Lung (tissue), 12 donors: ENCODE results near the gene PDGFRA. TPM values are rescaled to one million over a fixed set of nuclear protein-coding genes. Genes with fewer than 3 reads are reported as not detected.
A peak's percentile ranks its signal among the peaks of the same experiment; 100 is the strongest.

Experiments used
- ATAC-seq: fragments of 200-7000 bp; cut with Tn5 transposase; one replicate; pipeline ENCODE4 v1.9.1; 2020; ENCODE audit warnings: moderate number of reproducible peaks; ENCODE audit not compliant: insufficient read depth, low FRiP score
- DNase-seq, 3 donors: peaks; one replicate each; pipeline ENCODE4 v3.0.0-alpha.2; 2013 to 2017
- H3K27ac ChIP-seq, 2 donors: one replicate each; pipeline ENCODE4 v1.5.1; 2013; ENCODE audit warnings: mild to moderate bottlenecking in 2 of 2, moderate library complexity in 2 of 2, control low read depth in 1 of 2, inconsistent platforms in 1 of 2, low read depth in 1 of 2, low read length in 1 of 2
- H3K27me3 ChIP-seq, 3 donors: one replicate each; pipeline ENCODE4 v1.5.1; 2013; ENCODE audit warnings: low read length in 2 of 3; ENCODE audit not compliant: control insufficient read depth in 3 of 3, insufficient read depth in 3 of 3
- H3K36me3 ChIP-seq, 4 donors: one replicate each; pipeline ENCODE4 v1.5.1; 2013; ENCODE audit warnings: low read length in 4 of 4, mild to moderate bottlenecking in 1 of 4, moderate library complexity in 1 of 4; ENCODE audit not compliant: control insufficient read depth in 4 of 4, insufficient read depth in 4 of 4
- H3K4me1 ChIP-seq, 5 donors: one replicate each; pipeline ENCODE4 v1.5.1; 2013; ENCODE audit warnings: low read length in 5 of 5, mild to moderate bottlenecking in 2 of 5, moderate library complexity in 1 of 5; ENCODE audit not compliant: control insufficient read depth in 5 of 5, insufficient read depth in 5 of 5
- H3K4me3 ChIP-seq: one replicate; pipeline ENCODE4 v1.5.1; 2013; ENCODE audit warnings: mild to moderate bottlenecking, control low read depth, moderate library complexity
- H3K9ac ChIP-seq, 2 donors: one replicate each; pipeline ENCODE4 v1.5.1; 2013; ENCODE audit warnings: low read length in 2 of 2, control low read depth in 1 of 2; ENCODE audit not compliant: insufficient read depth in 1 of 2
- H3K9me3 ChIP-seq, 4 donors: one replicate each; pipeline ENCODE4 v1.5.1; 2013; ENCODE audit warnings: low read length in 3 of 4, mild to moderate bottlenecking in 1 of 4, moderate library complexity in 1 of 4; ENCODE audit not compliant: control insufficient read depth in 4 of 4, insufficient read depth in 3 of 4
- WGBS, 2 donors: extraction: QIAGEN DNeasy Blood & Tissue Kit; methylation state at CpG; one replicate each; pipeline ENCODE4 v1.1.7; 2013; 5-methylcytosine and 5-hydroxymethylcytosine counted together
- polyA plus RNA-seq, 2 donors: library from polyadenylated mRNA; stranded (reverse); fragments of 200-250 nt; gene quantifications; one replicate each; pipeline ENCODE4 v1.2.1, GENCODE V29; 2013
- total RNA-seq, 2 donors: library from RNA; depleted of rRNA in 1 of 2; stranded (reverse); fragments of >200 nt in 1 of 2; gene quantifications; one replicate each; pipeline ENCODE4 v1.2.1, GENCODE V29; 2014 to 2021
- TF ChIP-seq, protein P1 (sequence below): IDR thresholded peaks from 2 replicates; pipeline ENCODE4 v1.5.1; 2012; ENCODE audit warnings: mild to moderate bottlenecking; ENCODE audit errors: control extremely low read depth, extremely low read depth
- donor health status: control.
- donor health status: control.
- donor health status: Bipolar disorder and iron deficiency.
- donor health status: healthy.
- donor health status: DM: yes; HTN: yes; CAD: no.

The PDGFRA gene
- total and polyA plus RNA-seq, 4 donors = 8.1 to 151 (median 65.6) TPM

GRCh38 chr4:54213001-54213400 is 16.1 kb upstream of the PDGFRA start:
- no peak for DNase-seq
- TF ChIP-seq, protein P1, sequence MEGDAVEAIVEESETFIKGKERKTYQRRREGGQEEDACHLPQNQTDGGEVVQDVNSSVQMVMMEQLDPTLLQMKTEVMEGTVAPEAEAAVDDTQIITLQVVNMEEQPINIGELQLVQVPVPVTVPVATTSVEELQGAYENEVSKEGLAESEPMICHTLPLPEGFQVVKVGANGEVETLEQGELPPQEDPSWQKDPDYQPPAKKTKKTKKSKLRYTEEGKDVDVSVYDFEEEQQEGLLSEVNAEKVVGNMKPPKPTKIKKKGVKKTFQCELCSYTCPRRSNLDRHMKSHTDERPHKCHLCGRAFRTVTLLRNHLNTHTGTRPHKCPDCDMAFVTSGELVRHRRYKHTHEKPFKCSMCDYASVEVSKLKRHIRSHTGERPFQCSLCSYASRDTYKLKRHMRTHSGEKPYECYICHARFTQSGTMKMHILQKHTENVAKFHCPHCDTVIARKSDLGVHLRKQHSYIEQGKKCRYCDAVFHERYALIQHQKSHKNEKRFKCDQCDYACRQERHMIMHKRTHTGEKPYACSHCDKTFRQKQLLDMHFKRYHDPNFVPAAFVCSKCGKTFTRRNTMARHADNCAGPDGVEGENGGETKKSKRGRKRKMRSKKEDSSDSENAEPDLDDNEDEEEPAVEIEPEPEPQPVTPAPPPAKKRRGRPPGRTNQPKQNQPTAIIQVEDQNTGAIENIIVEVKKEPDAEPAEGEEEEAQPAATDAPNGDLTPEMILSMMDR = no peak
- 59 to 73% methylated on average over 3 of the region's 3 CpGs for WGBS, 2 donors
- Histone ChIP-seq H3K9ac (no peak overlapping the region), H3K27me3 (peaks cover 0 to 4% (median 0%) of the 10 kb centered on the region in 3 donors), H3K4me3 (no peak overlapping the region), H3K27ac (no peak overlapping the region), H3K9me3 (no peaks in the 10 kb centered on the region), H3K36me3 (no peaks in the 10 kb centered on the region), H3K4me1 (peaks cover 0 to 5% (median 2%) of the 10 kb centered on the region in 5 donors)
- ATAC-seq = no peak

DNA sequence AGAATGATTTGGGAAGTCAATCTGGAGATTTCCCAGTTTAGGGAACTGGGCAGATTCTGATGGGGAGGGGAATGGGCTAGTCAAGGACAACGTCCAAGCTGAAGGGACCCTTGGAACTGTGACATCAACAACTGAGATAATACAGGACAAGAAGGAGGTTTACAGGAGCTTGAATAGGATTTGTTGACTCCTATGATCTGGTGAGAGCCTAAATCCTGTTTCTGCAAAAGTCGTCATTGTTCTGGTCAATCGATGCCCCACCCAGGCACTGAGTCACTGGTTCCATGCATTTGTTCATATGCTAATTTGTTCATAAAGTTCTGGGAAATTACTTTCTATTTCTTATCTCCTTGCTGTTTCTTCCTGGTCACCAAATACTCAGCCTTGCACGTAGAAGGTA is 15.3 kb upstream of the PDGFRA start:
- TF ChIP-seq, protein P1 = no peak
- DNase-seq (no peak), ATAC-seq (no peak)
- WGBS, 2 donors = 45 to 75% methylated on average over 4 of the region's 4 CpGs
- H3K9me3 ChIP-seq = no peaks in the 10 kb centered on the region
- no peak overlapping the region for H3K9ac ChIP-seq
- H3K27me3 ChIP-seq = peaks cover 0 to 7% (median 0%) of the 10 kb centered on the region in 3 donors
- H3K4me1 ChIP-seq = peaks cover 0 to 10% (median 4%) of the 10 kb centered on the region in 5 donors
- H3K27ac ChIP-seq = peak overlapping the region in 1 of 2 donors; percentile 24
- H3K36me3 ChIP-seq = no peaks in the 10 kb centered on the region
- H3K4me3 ChIP-seq = no peak overlapping the region

- H3K36me3 ChIP-seq = no peaks in the 10 kb centered on the region
- H3K4me1 ChIP-seq = peaks cover 0 to 10% (median 4%) of the 10 kb centered on the region in 5 donors
- ATAC-seq (no peak), DNase-seq (no peak)
- WGBS, 2 donors = 73 to 82% methylated on average over 4 of the region's 4 CpGs
- H3K27ac ChIP-seq = no peak overlapping the region
- no peak overlapping the region for H3K4me3 ChIP-seq
- no peak overlapping the region for H3K9ac ChIP-seq
- TF ChIP-seq, protein P1 = no peak
- H3K9me3 ChIP-seq = no peaks in the 10 kb centered on the region
- H3K27me3 ChIP-seq = peaks cover 0 to 10% (median 0%) of the 10 kb centered on the region in 3 donors
Observed at GRCh38 chr4:54215379-54216077, 13.6 kb upstream of the PDGFRA start.
